Stimulated activated CD8-positive, alpha-beta memory T cell treated with anti-CD3 and anti-CD28 coated beads, Interleukin-15, amount 100 ng/mL, for 1 hour (primary cell): ENCODE measurements around the gene ANO1.

Experiments
- DNase-seq: peaks from one replicate; pipeline ENCODE4 v3.0.0-alpha.2; 2020; ENCODE audit warnings: low read depth

Gene ANO1

DNA sequence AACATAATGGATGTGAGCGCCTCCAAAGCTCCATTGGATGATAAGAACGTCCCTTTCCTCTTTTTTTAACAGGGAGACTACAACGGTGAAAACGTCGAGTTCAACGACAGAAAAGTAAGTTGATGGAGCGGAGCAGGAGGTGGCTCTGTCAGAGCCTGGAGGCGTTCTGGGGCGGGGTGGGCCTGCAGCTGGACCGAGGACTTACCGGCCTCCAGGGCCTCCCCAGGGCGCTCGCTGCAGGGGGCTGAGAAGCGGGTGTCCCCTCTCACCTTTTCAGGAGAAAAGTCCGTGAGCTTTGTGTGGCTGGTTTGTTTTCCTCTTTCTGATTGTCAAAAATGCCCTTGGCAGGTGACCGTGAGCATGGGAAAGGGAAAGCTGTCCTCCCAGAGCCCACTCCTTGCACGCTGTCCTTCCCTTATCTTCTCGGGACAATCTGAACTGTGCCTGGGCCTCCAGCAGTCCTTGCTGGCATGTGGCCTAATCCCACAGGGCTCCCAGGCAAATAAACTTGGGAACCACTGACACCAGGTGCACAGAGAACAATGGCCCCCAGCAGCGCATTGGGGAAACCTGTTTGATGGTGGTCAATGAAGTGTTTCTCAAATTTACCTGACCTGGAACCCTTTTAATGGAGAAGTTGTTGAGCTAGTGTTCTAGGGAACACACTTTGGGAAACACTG lies 38.4 kb downstream of the ANO1 start:
- DNase-seq, result no peak

DNA sequence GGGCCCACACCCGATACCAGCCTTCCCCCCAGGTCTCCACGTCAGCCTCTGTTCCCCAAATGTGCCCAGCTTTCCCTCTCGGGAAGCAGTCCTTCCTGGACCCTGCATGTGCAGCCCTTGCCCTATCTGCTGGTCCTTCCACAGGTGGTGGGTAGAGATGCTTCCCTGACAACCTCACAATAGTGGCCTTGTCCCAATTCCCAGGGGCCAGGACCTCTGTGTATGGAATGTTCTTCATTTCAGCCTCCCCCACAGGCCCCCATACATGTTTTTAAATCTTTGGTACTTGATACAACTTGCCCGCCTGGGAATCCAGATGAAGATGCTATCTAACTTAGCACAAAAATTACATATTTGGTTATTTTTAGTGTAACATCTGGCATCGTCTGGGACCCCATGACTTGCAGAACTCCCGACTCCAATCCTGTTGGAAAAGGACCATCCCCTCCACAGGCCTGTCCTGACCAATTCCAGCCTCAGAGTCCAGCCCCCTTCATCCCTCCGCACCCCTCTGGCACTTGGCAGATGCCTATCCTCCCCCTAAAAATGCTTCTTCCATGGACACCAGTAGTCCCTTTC lies 39.5 kb downstream of the ANO1 start:
- DNase-seq, result no peak

DNA sequence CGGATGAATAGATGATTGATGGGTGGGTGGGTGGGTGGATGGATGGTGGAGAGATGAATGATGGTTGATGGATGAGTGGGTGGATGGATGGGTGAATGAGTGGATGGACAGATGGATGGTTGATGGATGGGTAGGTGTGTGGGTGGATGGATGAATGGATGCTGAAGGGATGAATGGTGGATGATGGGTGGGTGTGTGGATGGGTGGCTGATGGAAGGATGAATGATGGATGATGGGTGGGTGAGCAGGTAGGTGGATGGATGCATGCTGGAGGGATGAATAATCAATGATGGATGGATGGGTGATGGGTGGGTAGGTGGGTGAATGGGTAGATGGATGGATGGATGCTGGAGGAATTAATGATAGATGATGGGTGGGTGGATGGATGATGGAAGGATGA lies 40.5 kb downstream of the ANO1 start:
- DNase-seq, result no peak

- DNase-seq, result no peak
Measured at GRCh38 chr11:70119502-70119901, 41.4 kb downstream of the ANO1 start.

DNA sequence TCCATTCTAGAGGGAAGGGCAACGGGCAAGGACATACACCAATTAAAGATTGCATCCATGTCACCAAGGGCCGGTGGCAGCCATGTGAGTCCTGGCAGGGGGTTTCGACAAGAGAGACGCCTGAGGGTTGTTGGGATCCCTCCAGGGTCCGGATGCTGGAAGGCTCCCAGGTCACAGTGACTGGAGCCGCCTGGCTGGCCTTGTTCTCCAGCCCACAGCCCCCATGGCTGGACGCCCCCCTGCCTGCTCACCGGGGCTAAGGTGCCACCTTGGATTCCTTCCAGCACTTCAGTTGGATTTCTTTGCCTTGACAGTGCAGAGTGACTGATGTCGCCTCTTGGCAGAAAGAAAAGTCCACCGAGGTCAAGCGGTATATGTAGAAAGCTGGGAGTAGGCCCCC lies 42.6 kb downstream of the ANO1 start:
- DNase-seq, result no peak

DNA sequence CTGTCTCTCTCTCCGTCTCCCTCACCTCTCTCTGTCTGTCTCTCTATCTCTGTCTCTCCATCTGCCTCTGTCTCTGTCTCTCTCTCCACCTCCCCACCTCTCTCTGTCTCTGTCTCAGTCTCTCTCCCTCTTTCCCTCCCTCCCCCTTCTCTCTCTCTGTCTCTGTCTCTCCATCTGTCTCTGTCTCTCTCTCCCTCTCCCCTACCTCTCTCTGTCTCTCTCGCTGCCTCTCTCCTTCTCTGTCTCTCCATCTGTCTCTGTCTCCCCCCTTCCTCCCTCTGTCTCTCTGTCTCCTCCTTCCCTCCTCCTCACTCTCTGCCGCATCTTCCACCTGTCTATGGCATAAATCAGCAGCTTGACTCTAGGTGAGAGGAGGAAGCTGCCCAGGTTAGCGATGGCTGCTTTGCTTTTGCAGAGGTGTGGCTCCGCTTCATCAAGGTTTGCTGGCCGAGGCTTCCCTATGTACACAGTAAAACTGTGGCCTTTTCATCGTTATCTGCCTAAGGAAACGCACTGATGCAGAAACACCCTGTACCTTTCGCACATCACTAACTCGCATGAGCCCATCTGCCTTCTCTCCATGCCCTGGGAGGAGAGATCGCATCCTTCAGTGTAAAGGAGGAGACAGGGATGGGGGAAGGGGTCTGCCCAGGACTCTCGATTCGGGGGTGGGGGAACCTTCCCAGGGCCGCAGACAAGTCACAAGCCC lies 44.5 kb downstream of the ANO1 start:
- DNase-seq, result no peak

- DNase-seq, result no peak
Measured at GRCh38 chr11:70123711-70124110, 45.6 kb downstream of the ANO1 start.

GRCh38 chr11:70124321-70125000 lies 46.3 kb downstream of the ANO1 start:
- DNase-seq, result no peak

- no peak for DNase-seq
Measured at GRCh38 chr11:70126494-70126893, 48.4 kb downstream of the ANO1 start.

- no peak for DNase-seq
Measured at GRCh38 chr11:70127653-70128434, 49.7 kb downstream of the ANO1 start.

DNA sequence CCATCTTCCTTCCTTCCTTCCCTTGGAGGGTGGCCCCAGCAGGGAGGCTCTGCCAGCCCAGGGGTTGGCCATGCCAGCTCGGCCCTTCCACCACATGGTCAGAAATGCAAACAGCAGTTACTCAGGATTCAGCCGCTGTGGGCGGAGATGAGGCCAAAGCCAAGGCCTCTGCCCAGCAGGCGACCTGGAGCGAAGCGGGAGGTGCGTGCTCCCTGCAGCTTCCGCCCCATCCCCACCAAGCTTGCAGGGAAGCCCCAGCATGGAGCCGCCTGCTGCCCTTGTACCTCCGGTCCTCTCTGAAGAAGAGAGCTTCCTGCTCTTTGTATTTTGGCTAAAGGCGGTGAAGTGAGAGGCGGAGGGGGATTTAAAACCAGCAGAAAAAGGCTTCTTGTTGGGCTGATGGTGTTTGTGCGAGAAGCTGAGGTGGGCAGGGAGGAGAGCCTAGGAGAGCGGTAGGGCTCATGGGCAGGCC lies 50.4 kb downstream of the ANO1 start:
- DNase-seq, result no peak

GRCh38 chr11:70129051-70129592 lies 51.0 kb downstream of the ANO1 start:
- no peak for DNase-seq

- DNase-seq, result no peak
Measured at GRCh38 chr11:70130636-70131035, 52.5 kb downstream of the ANO1 start.

DNA sequence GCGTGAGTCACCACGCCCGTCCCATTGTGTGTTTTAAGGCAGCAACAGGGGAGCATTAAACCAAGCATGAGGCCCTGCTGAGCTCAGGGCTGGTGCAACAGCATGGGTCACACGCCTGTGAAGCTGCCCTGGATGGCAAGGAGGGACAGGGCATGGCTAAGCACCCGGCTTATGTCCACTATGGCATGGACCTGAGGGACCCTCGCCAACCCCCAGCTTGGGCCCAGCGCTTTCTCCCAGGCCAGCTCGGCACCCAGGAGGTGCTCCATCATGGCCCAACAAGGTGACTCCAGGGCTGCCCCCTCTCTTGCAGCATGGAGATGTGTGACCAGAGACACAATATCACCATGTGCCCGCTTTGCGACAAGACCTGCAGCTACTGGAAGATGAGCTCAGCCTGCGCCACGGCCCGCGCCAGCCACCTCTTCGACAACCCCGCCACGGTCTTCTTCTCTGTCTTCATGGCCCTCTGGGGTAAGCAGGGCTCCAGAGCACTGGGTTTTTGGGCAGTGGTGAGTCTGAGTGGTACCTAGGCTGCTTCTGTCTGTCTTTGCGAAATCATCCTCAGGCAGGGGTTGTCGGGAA lies 53.6 kb downstream of the ANO1 start:
- no peak for DNase-seq

GRCh38 chr11:70132641-70133040 lies 54.5 kb downstream of the ANO1 start:
- DNase-seq, result no peak

GRCh38 chr11:70133771-70134335 lies 55.7 kb downstream of the ANO1 start:
- no peak for DNase-seq

DNA sequence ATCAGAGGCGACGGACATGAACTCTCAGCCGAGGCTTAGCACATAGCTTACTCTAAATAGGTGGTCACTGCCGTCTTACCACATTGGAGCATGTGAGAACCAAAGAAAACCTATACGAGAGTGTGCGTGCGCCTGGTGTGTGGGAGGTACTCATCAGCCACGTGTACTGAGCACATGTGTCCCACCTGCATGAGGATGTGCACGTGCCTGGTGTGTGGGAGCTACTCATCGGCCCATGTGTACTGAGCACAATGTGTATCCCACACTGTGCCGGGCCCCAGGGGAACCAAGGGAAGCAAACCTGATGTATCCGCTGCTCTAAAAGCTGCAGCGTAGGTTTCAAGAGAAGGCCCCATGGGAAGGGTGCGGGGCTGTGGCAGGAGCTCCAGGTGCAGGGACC lies 56.4 kb downstream of the ANO1 start:
- DNase-seq, result no peak

GRCh38 chr11:70135142-70135541 lies 57.0 kb downstream of the ANO1 start:
- DNase-seq, result no peak

GRCh38 chr11:70135625-70136059 lies 57.5 kb downstream of the ANO1 start:
- DNase-seq, result no peak

GRCh38 chr11:70137383-70137782 lies 59.3 kb downstream of the ANO1 start:
- DNase-seq, result no peak

GRCh38 chr11:70138403-70138802 lies 60.3 kb downstream of the ANO1 start:
- no peak for DNase-seq
